Measurements from ENCODE around the gene WDR77. TPM values are rescaled to one million over a fixed set of nuclear protein-coding genes. Genes with fewer than 3 reads are reported as not detected.
A peak's percentile ranks its signal among the peaks of the same experiment; 100 is the strongest.

The WDR77 gene
- total RNA-seq, 6 donors from 2014 or later: 11.3 to 32.2 (median 22.1) TPM

- Histone ChIP-seq H3K27ac (no peak overlapping the region), H3K36me3 (peaks cover 37 to 71% (median 44%) of the 10 kb centered on the region in 4 donors), H3K27me3 (no peaks in the 10 kb centered on the region), H3K4me3 (no peak overlapping the region), H3K9me3 (no peaks in the 10 kb centered on the region), H3K4me1 (peaks cover 24 to 34% (median 26%) of the 10 kb centered on the region in 4 donors)
- no peak for TF ChIP-seq POLR2AphosphoS5 (IDR thresholded peaks at IDR 0.05)
- TF ChIP-seq EP300 (IDR thresholded peaks at IDR 0.05): no peak
- no peak for TF ChIP-seq POLR2A (IDR thresholded peaks at IDR 0.05)
- TF ChIP-seq CTCF (IDR thresholded peaks at IDR 0.05): no peak
- ATAC-seq (ENCODE audit: low FRiP score in 2 of 2) (no peak), DNase-seq (no peak)
- WGBS, 2 donors: 71 to 72% methylated on average over 5 of the region's 5 CpGs
These were observed 6.0 kb upstream of the WDR77 start for GRCh38 chr1:111454859-111455641.

DNA sequence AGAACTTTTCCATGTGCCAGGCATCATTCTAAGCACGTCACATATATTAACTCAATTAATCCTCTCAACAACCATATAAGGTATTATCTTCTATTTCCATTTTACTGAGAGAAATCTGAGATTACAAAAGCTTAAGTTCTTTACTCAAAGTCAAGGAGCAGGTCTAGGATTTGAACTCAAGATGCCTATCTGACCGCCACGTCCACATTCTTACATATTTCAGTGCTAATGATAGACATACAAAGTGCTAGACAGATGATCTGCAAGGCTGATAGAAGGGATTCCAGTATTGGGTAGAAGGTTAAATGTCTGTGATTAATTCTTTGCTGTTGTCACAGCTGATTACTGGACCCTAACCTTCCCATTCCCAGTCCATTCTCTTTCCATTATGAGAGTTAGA, 4.7 kb upstream of the WDR77 start:
- H3K4me1 ChIP-seq: peaks cover 27 to 34% (median 29%) of the 10 kb centered on the region in 4 donors
- ATAC-seq (ENCODE audit: low FRiP score in 2 of 2): no peak

DNA sequence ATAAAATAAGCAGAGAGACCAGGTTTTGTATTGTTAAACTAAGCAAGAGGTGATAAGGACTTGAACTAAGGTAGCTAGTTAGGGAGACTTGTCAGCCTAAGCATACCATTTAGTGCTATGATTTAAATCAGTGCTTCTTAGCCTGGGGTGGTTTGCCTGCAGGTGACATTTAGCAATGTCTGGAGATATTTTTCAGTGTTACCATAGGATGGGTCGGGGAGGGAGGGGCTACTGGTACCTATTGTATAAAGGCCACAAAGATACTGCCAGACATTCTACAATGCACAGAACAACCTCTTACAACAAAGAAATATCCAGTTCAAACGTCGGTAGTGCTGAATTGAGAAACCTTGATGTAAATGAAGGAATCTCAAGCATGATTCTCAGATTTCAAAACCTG, 3.5 kb upstream of the WDR77 start:
- ATAC-seq (ENCODE audit: low FRiP score in 2 of 2) (no peak), DNase-seq (no peak)
- H3K27me3 ChIP-seq: no peaks in the 10 kb centered on the region
- H3K4me1 ChIP-seq: peaks cover 31 to 40% (median 38%) of the 10 kb centered on the region in 4 donors
- no peaks in the 10 kb centered on the region for H3K9me3 ChIP-seq
- no peak overlapping the region for H3K27ac ChIP-seq
- 80 to 86% methylated on average over 3 of the region's 3 CpGs for WGBS, 2 donors
- TF ChIP-seq POLR2AphosphoS5 (IDR thresholded peaks at IDR 0.05): no peak
- no peak for TF ChIP-seq CTCF (IDR thresholded peaks at IDR 0.05)
- TF ChIP-seq EP300 (IDR thresholded peaks at IDR 0.05): no peak
- no peak for TF ChIP-seq POLR2A (IDR thresholded peaks at IDR 0.05)
- peaks cover 15 to 47% (median 21%) of the 10 kb centered on the region in 4 donors for H3K36me3 ChIP-seq
- H3K4me3 ChIP-seq: no peak overlapping the region

More for the DNA sequence above, 4.7 kb upstream of the WDR77 start:
- H3K4me3 ChIP-seq: no peak overlapping the region
- 74 to 92% methylated on average over 3 of the region's 3 CpGs for WGBS, 2 donors
- H3K36me3 ChIP-seq: peaks cover 24 to 58% (median 32%) of the 10 kb centered on the region in 4 donors
- no peaks in the 10 kb centered on the region for H3K27me3 ChIP-seq
- H3K27ac ChIP-seq: no peak overlapping the region
- H3K9me3 ChIP-seq: no peaks in the 10 kb centered on the region
- no peak for TF ChIP-seq POLR2A (IDR thresholded peaks at IDR 0.05)
- no peak for TF ChIP-seq EP300 (IDR thresholded peaks at IDR 0.05)
- no peak for TF ChIP-seq POLR2AphosphoS5 (IDR thresholded peaks at IDR 0.05)
- no peak for TF ChIP-seq CTCF (IDR thresholded peaks at IDR 0.05)
- no peak for DNase-seq

GRCh38 chr1:111450185-111450584, 1.1 kb upstream of the WDR77 start:
- H3K27me3 ChIP-seq: no peaks in the 10 kb centered on the region
- peaks cover 0 to 42% (median 10%) of the 10 kb centered on the region in 4 donors for H3K36me3 ChIP-seq
- H3K27ac ChIP-seq: peak overlapping the region in 3 of 4 donors; percentile 84 to 94 (median 92)
- TF ChIP-seq POLR2A (IDR thresholded peaks at IDR 0.05) (no peak), POLR2AphosphoS5 (IDR thresholded peaks at IDR 0.05) (no peak), CTCF (IDR thresholded peaks at IDR 0.05) (no peak), EP300 (IDR thresholded peaks at IDR 0.05) (no peak)
- H3K9me3 ChIP-seq: no peaks in the 10 kb centered on the region
- no peak for DNase-seq
- H3K4me3 ChIP-seq: peak overlapping the region; percentile 33 to 94 (median 82)
- WGBS, 2 donors: 44 to 51% methylated on average over 3 of the region's 3 CpGs
- ATAC-seq (ENCODE audit: low FRiP score in 2 of 2): no peak
- peaks cover 39 to 48% (median 46%) of the 10 kb centered on the region in 4 donors for H3K4me1 ChIP-seq
